Stimulated activated naive B cell treated with anti-CD40 and anti-IgM and Interleukin-4, amounts not matched to agents 10 μg/mL and 1 μg/mL and 100 μg/mL, for 72 hours (primary cell): Measurements from ENCODE around the gene KLRF1.
A peak's percentile ranks its signal among the peaks of the same experiment; 100 is the strongest.

Experiments
- ATAC-seq, 2 donors: fragments of 150-1000 bp; cut with Tn5 transposase; replicated peaks; 2 replicates each; pipeline ENCODE4 v1.10.0; 2021; ENCODE audit warnings: moderate library complexity in 1 of 2
- DNase-seq: peaks from one replicate; pipeline ENCODE4 v3.0.0; 2021
- H3K27ac Mint-ChIP-seq: one replicate; pipeline ENCODE4 v1.8.0; 2022; ENCODE audit warnings: mild to moderate bottlenecking, mixed read lengths
- H3K27me3 Mint-ChIP-seq, 2 donors: one replicate each; pipeline ENCODE4 v1.8.0; 2022; ENCODE audit warnings: mixed read lengths in 2 of 2
- H3K36me3 Mint-ChIP-seq, 2 donors: one replicate each; pipeline ENCODE4 v1.8.0; 2022; ENCODE audit warnings: mixed read lengths in 2 of 2, mild to moderate bottlenecking in 1 of 2
- H3K4me1 Mint-ChIP-seq, 2 donors: one replicate each; pipeline ENCODE4 v1.8.0; 2022; ENCODE audit warnings: mixed read lengths in 2 of 2, mild to moderate bottlenecking in 1 of 2
- H3K4me3 Mint-ChIP-seq, 2 donors: one replicate each; pipeline ENCODE4 v1.8.0; 2022; ENCODE audit warnings: mild to moderate bottlenecking in 2 of 2, mixed read lengths in 2 of 2, moderate library complexity in 1 of 2
- H3K9me3 Mint-ChIP-seq, 2 donors: one replicate each; pipeline ENCODE4 v1.8.0; 2022; ENCODE audit warnings: mixed read lengths in 2 of 2, mild to moderate bottlenecking in 1 of 2

Gene KLRF1

GRCh38 chr12:9829982-9830381, 2.7 kb downstream of the KLRF1 start:
- ATAC-seq (no peak), DNase-seq (no peak)
- no peak overlapping the region for H3K4me3 Mint-ChIP-seq
- H3K27me3 Mint-ChIP-seq = peaks cover 0 to 4% of the 10 kb centered on the region in 2 donors
- no peaks in the 10 kb centered on the region for H3K4me1 Mint-ChIP-seq
- H3K36me3 Mint-ChIP-seq = no peaks in the 10 kb centered on the region
- H3K27ac Mint-ChIP-seq = no peak overlapping the region
- H3K9me3 Mint-ChIP-seq = no peaks in the 10 kb centered on the region

DNA sequence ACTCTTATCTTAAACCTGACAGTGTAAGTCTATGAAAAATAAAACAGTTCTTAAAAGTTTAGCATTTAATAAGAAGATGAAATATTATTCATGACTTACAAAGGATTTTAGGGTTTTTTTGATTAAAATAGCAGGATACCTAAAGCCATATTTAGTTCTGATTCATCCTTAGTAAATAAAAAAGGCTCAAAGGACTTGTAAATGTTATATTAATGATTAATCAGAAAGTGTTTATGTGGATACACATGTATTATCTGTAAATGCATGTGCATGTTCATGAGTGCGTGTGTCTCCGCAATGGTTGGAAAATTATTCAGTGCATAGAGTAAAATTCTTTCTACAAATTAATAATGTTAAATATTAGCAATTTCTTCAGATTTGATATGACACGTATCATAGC, 4.4 kb downstream of the KLRF1 start:
- Mint-ChIP-seq H3K4me3 (no peak overlapping the region), H3K36me3 (no peaks in the 10 kb centered on the region), H3K9me3 (no peaks in the 10 kb centered on the region), H3K4me1 (no peaks in the 10 kb centered on the region), H3K27ac (no peak overlapping the region), H3K27me3 (peaks cover 0 to under 1% of the 10 kb centered on the region in 2 donors)
- ATAC-seq (no peak), DNase-seq (no peak)

GRCh38 chr12:9843407-9843806, 16.1 kb downstream of the KLRF1 start:
- no peak for DNase-seq
- H3K4me1 Mint-ChIP-seq = no peaks in the 10 kb centered on the region
- no peak overlapping the region for H3K4me3 Mint-ChIP-seq
- peaks cover 0 to 4% of the 10 kb centered on the region in 2 donors for H3K27me3 Mint-ChIP-seq
- no peak overlapping the region for H3K27ac Mint-ChIP-seq
- peaks cover 4 to 16% of the 10 kb centered on the region in 2 donors for H3K36me3 Mint-ChIP-seq
- H3K9me3 Mint-ChIP-seq = peaks cover 15% of the 10 kb centered on the region in 2 donors
- no peak for ATAC-seq

DNA sequence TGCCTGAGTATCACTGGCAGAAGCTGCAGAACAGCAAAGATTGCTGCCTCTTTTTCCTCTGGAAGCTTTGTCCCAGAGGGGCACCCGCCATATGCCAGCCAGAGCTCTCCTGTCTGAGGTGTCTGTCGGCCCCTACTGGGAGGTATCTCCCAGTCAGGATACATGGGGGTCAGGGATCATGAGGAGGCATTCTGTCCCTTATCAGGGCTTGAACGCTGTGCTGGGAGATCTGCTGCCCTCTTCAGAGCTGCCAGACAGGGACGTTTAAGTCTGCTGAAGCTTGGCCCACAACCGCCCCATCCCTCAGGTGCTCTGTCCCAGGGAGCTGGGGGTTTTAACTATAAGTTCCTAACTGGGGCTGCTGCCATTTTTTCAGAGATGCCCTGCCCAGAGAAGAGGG, 21.6 kb downstream of the KLRF1 start:
- no peaks in the 10 kb centered on the region for H3K4me1 Mint-ChIP-seq
- no peak for ATAC-seq
- no peak overlapping the region for H3K27ac Mint-ChIP-seq
- H3K27me3 Mint-ChIP-seq = peaks cover 0 to 4% of the 10 kb centered on the region in 2 donors
- H3K9me3 Mint-ChIP-seq = peaks cover 15% of the 10 kb centered on the region in 2 donors
- H3K36me3 Mint-ChIP-seq = peaks cover 26 to 59% of the 10 kb centered on the region in 2 donors
- DNase-seq = no peak
- no peak overlapping the region for H3K4me3 Mint-ChIP-seq

GRCh38 chr12:9851050-9851449, 23.8 kb downstream of the KLRF1 start:
- DNase-seq = no peak
- peaks cover 0 to 4% of the 10 kb centered on the region in 2 donors for H3K27me3 Mint-ChIP-seq
- ATAC-seq = no peak
- H3K36me3 Mint-ChIP-seq = peaks cover 36 to 74% of the 10 kb centered on the region in 2 donors
- no peak overlapping the region for H3K4me3 Mint-ChIP-seq
- H3K9me3 Mint-ChIP-seq = peaks cover 15% of the 10 kb centered on the region in 2 donors
- no peaks in the 10 kb centered on the region for H3K4me1 Mint-ChIP-seq
- H3K27ac Mint-ChIP-seq = no peak overlapping the region

DNA sequence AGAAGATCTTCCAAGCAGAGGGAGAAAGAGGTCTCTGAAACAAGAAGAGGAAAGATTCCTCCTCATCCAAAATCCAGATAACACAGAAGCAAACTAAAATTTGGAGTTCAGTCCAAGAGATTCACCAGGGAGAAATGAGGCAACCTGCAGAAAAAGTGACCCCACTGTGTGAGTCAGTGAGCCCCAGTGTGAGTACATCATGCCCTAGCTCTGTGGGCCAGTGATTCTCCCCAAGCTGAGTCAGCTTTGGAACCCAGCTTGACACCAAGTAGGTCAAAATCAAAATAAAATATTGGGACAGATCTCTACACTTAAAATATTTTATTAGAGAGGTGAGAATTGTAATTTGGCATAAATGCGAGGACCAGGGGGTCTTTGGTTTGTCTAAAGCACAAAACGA, 24.6 kb downstream of the KLRF1 start:
- Mint-ChIP-seq H3K4me3 (no peak overlapping the region), H3K36me3 (peaks cover 33 to 73% of the 10 kb centered on the region in 2 donors), H3K27ac (no peak overlapping the region), H3K4me1 (no peaks in the 10 kb centered on the region), H3K9me3 (peaks cover 7% of the 10 kb centered on the region in 2 donors), H3K27me3 (peaks cover 0 to 4% of the 10 kb centered on the region in 2 donors)
- no peak for DNase-seq
- no peak for ATAC-seq

- H3K27me3 Mint-ChIP-seq = no peaks in the 10 kb centered on the region
- peaks cover 2 to 10% of the 10 kb centered on the region in 2 donors for H3K4me1 Mint-ChIP-seq
Observed at GRCh38 chr12:9856151-9856550, 28.9 kb downstream of the KLRF1 start.

GRCh38 chr12:9856894-9857293, 29.6 kb downstream of the KLRF1 start:
- Mint-ChIP-seq H3K27ac (no peak overlapping the region), H3K4me1 (peaks cover 2 to 11% of the 10 kb centered on the region in 2 donors)

More at GRCh38 chr12:9856151-9856550, 28.9 kb downstream of the KLRF1 start:
- Mint-ChIP-seq H3K27ac (no peak overlapping the region), H3K9me3 (no peaks in the 10 kb centered on the region), H3K36me3 (peaks cover 34 to 51% of the 10 kb centered on the region in 2 donors), H3K4me3 (no peak overlapping the region)
- DNase-seq (no peak), ATAC-seq (no peak)

GRCh38 chr12:9858135-9858534, 30.9 kb downstream of the KLRF1 start:
- Mint-ChIP-seq H3K27me3 (no peaks in the 10 kb centered on the region), H3K4me3 (no peak overlapping the region), H3K36me3 (peaks cover 31 to 42% of the 10 kb centered on the region in 2 donors), H3K9me3 (peaks cover 5 to 6% of the 10 kb centered on the region in 2 donors), H3K27ac (no peak overlapping the region), H3K4me1 (peaks cover 10 to 18% of the 10 kb centered on the region in 2 donors)
- DNase-seq (no peak), ATAC-seq (no peak)

More at GRCh38 chr12:9856894-9857293, 29.6 kb downstream of the KLRF1 start:
- no peaks in the 10 kb centered on the region for H3K9me3 Mint-ChIP-seq
- H3K36me3 Mint-ChIP-seq = peaks cover 32 to 46% of the 10 kb centered on the region in 2 donors
- DNase-seq (no peak), ATAC-seq (no peak)
- H3K4me3 Mint-ChIP-seq = no peak overlapping the region
- H3K27me3 Mint-ChIP-seq = no peaks in the 10 kb centered on the region

GRCh38 chr12:9864913-9865675, 37.8 kb downstream of the KLRF1 start:
- peaks cover 23 to 53% of the 10 kb centered on the region in 2 donors for H3K4me1 Mint-ChIP-seq
- no peaks in the 10 kb centered on the region for H3K27me3 Mint-ChIP-seq
- peak overlapping the region; percentile 84 for H3K27ac Mint-ChIP-seq
- peak overlapping the region; percentile 64 to 85 for H3K4me3 Mint-ChIP-seq
- peaks cover 17 to 19% of the 10 kb centered on the region in 2 donors for H3K9me3 Mint-ChIP-seq
- peaks cover 22 to 29% of the 10 kb centered on the region in 2 donors for H3K36me3 Mint-ChIP-seq
- no peak for DNase-seq
- ATAC-seq = peak; percentile 42 to 52

DNA sequence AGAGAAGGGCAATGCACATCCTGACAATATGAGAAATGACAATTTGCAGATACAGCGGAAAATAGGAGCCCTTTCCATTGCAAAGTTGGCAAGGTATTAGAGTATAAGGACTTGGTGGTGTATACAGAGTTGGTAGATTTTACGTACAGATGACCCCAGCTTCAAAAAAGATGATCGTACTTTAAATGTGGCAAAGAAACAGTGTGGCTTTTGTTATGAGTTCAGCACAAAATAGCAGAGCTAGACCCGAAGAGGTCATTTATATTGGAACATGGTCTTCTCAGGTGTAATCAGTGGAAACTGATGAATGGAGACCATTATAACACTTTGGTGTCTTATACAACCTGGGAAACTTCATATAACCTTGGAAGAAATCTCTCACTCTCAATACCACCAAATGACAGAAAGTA, 39.6 kb downstream of the KLRF1 start:
- peaks cover 26 to 59% of the 10 kb centered on the region in 2 donors for H3K4me1 Mint-ChIP-seq
- no peaks in the 10 kb centered on the region for H3K27me3 Mint-ChIP-seq
- peak overlapping the region; percentile 97 for H3K27ac Mint-ChIP-seq
- ATAC-seq = peak; percentile 23 to 28
- peak overlapping the region; percentile 85 to 90 for H3K4me3 Mint-ChIP-seq
- H3K9me3 Mint-ChIP-seq = peaks cover 17 to 19% of the 10 kb centered on the region in 2 donors
- no peak for DNase-seq
- H3K36me3 Mint-ChIP-seq = peaks cover 19 to 25% of the 10 kb centered on the region in 2 donors

DNA sequence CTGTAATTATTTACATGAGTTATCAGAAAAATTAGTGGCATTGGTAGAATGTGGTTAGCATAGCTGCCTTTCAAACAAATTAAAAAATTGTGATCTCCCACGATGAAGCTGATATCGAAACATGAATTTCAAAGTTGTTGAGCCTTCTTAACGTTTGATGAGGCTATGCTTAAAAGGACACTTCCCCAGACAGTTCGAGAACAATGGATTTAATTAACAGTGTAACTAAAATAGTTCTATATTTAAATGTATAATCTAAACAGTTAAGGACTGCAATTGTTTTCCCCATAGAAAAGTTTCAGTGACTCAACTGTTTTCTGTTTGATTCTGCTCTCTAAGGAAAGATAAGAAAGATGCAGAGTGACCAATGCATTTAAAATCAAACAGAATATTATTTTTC, 40.2 kb downstream of the KLRF1 start:
- ATAC-seq (no peak), DNase-seq (no peak)
- H3K9me3 Mint-ChIP-seq = peaks cover 16 to 19% of the 10 kb centered on the region in 2 donors
- H3K36me3 Mint-ChIP-seq = peaks cover 18 to 23% of the 10 kb centered on the region in 2 donors
- H3K27me3 Mint-ChIP-seq = no peaks in the 10 kb centered on the region
- H3K4me3 Mint-ChIP-seq = peak overlapping the region; percentile 85 to 90
- H3K4me1 Mint-ChIP-seq = peaks cover 29 to 65% of the 10 kb centered on the region in 2 donors
- peak overlapping the region; percentile 91 for H3K27ac Mint-ChIP-seq

DNA sequence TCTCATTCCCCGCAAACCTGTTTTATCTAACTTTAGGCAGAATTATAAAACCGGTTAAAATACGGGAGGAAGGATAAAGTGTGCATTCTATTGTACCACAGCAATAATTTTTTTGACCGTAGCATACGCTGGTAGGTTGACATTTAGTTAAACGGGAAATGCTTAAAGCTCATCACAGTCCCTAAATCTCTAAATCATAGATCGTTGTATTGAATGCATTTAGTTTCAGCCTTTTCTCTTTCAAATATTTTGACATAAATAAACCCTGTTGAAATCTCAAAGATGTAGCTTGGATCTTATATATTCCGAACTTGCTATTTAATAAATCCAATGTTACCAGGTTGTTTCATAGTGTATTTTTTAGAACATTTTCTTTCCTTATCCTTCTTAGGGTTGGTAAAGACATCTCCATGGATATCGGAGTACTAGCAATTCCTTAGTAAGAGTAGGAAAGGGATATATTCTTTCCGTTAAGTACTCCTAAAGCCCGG, 41.1 kb downstream of the KLRF1 start:
- H3K9me3 Mint-ChIP-seq = peaks cover 8 to 12% of the 10 kb centered on the region in 2 donors
- H3K36me3 Mint-ChIP-seq = peaks cover 10 to 15% of the 10 kb centered on the region in 2 donors
- no peaks in the 10 kb centered on the region for H3K27me3 Mint-ChIP-seq
- ATAC-seq (no peak), DNase-seq (no peak)
- peaks cover 24 to 62% of the 10 kb centered on the region in 2 donors for H3K4me1 Mint-ChIP-seq
- H3K4me3 Mint-ChIP-seq = peak overlapping the region; percentile 80 to 94
- peak overlapping the region; percentile 88 for H3K27ac Mint-ChIP-seq

DNA sequence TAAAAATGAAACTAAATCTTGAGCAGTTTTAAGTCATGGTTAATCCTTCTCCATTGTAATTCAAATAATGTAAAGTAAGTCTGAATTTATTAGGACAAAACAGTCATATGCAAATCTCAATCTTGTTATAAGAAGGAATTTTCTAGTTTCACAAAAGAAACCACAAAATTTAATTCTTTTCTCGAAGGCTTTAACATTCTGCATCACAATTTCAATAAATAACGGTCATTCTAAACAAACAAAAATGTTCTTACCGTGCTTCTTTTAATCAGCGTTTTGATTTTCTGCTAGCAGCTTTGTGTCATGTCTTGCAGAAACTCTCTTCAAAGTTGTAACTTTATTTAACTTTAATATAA, 41.6 kb downstream of the KLRF1 start:
- Mint-ChIP-seq H3K27ac (peak overlapping the region; percentile 88), H3K36me3 (peaks cover 4 to 9% of the 10 kb centered on the region in 2 donors), H3K9me3 (peaks cover 4 to 6% of the 10 kb centered on the region in 2 donors), H3K4me1 (peaks cover 24 to 57% of the 10 kb centered on the region in 2 donors), H3K27me3 (no peaks in the 10 kb centered on the region), H3K4me3 (peak overlapping the region; percentile 80 to 94)
- no peak for ATAC-seq
- no peak for DNase-seq
